ENCODE measurements around the gene MOB3B.

Gene MOB3B

DNA sequence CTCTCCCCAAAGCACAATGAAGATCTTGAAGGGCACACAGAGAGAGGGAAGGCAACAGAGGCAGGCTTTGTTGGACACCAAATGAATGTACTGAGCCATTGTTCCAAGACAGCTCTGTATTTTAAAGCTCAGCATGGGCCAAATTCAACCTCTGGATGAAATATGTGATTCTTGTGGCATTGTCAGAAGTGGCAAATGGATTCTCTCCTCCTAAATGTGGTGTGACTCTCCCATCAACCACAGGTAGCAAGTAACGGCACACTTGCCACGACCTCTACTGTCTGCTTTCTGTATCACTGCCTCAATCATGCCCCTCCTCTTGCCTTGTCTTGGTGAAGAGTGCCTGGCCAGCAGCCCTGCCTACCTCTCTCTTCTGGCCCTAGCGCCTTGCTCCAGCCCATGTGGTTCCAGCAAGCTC, 6.1 kb upstream of the MOB3B start:
- no peak overlapping the region for H3K4me3 ChIP-seq (ENCODE audit: low read length)
- TF ChIP-seq, protein P1, sequence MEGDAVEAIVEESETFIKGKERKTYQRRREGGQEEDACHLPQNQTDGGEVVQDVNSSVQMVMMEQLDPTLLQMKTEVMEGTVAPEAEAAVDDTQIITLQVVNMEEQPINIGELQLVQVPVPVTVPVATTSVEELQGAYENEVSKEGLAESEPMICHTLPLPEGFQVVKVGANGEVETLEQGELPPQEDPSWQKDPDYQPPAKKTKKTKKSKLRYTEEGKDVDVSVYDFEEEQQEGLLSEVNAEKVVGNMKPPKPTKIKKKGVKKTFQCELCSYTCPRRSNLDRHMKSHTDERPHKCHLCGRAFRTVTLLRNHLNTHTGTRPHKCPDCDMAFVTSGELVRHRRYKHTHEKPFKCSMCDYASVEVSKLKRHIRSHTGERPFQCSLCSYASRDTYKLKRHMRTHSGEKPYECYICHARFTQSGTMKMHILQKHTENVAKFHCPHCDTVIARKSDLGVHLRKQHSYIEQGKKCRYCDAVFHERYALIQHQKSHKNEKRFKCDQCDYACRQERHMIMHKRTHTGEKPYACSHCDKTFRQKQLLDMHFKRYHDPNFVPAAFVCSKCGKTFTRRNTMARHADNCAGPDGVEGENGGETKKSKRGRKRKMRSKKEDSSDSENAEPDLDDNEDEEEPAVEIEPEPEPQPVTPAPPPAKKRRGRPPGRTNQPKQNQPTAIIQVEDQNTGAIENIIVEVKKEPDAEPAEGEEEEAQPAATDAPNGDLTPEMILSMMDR (conservative IDR thresholded peaks at IDR 0.05; ENCODE audit: low read length) = 0 out of 2 replicates have a peak, but pooled peaks have one; percentile 9
- DNase-seq (ENCODE audit: low read depth) = no peak

DNA sequence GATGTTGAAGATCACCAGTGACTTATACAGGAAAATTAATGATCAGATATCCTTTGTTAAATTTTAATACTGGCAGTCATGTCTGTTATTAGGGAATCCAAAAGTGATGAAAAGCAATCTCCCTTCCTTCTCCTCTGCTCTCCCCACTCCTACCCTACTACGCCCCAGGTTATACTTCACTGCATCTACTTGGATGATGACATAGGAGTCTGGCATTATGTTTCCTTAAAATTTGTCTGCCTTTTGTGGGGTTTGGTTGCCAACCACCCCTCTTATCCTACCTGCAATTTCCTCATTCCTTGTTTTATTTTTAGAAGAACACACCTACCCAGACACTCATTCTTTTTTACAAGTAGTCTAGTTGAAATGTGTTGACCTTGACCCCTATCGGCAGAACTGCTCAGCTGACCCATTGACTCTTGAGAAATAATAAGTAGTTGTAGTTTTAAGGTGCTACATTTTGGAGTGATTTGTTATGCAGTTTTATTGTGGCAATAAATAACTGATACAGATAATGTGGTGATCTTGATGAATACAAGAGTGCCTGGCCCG, 5.1 kb upstream of the MOB3B start:
- H3K4me3 ChIP-seq (ENCODE audit: low read length) = no peak overlapping the region
- no peak for DNase-seq (ENCODE audit: low read depth)
- TF ChIP-seq, protein P1 (conservative IDR thresholded peaks at IDR 0.05; ENCODE audit: low read length) = no peak

DNA sequence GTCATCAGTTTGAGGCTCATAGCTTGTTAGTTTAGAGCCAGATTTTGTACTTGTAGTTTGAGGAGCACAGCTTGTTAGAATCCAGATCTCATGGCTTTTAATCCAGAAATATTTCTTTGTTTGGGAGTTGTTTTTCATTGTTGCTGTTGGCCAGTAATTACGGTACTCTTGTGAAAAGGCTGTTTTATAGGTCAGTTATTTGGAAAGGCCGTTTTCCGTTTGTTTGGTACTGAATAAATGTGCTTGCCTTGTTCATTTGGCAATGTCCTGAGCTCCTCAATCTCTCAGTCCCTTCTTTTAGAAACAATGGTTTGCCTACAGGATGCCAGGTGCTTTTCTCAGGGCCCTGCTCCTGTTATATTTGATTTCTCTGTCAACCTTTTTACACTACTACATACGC, 4.5 kb upstream of the MOB3B start:
- TF ChIP-seq, protein P1 (conservative IDR thresholded peaks at IDR 0.05; ENCODE audit: low read length) = no peak
- no peak overlapping the region for H3K4me3 ChIP-seq (ENCODE audit: low read length)
- no peak for DNase-seq (ENCODE audit: low read depth)

DNA sequence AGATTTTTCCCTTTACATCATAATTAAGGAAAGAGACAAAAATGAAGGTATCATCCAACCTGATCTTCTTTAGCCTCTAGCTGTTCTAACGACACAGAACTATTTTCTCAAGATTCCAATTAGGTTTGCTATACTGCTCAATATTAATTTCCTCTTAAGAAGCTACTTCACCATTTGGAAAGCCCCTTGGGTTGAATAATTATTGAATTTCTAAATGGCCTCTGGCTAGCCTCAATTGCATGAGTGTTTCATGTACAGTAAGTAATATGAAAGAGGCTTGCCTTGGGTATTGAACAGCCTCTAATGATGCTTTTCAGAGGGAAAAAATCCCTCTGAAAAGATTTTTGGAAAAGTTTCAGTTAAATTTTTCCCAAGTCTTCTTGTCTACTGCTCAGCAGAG, 3.7 kb upstream of the MOB3B start:
- H3K4me3 ChIP-seq (ENCODE audit: low read length) = no peak overlapping the region
- no peak for DNase-seq (ENCODE audit: low read depth)
- TF ChIP-seq, protein P1 (conservative IDR thresholded peaks at IDR 0.05; ENCODE audit: low read length) = no peak

DNA sequence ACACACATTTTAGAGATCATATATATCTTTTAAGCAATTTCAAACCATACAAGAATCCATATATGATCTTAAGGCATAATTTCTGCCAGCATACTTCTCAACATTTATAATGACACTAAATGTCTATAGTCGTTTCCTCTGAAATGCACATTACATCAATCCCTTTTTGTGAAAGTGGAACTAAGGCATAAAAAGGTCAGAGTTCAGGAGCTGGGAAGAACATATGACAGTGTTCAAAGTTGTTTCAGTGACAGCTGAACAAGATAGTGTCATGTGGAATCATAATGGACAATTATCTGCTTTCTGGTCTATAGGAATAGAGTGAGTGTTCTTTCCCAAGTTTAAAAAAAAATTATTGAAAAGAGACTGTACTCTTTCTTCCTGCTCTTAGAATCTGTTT, 2.4 kb upstream of the MOB3B start:
- H3K4me3 ChIP-seq (ENCODE audit: low read length) = no peak overlapping the region
- TF ChIP-seq, protein P1 (conservative IDR thresholded peaks at IDR 0.05; ENCODE audit: low read length) = no peak
- DNase-seq (ENCODE audit: low read depth) = no peak

DNA sequence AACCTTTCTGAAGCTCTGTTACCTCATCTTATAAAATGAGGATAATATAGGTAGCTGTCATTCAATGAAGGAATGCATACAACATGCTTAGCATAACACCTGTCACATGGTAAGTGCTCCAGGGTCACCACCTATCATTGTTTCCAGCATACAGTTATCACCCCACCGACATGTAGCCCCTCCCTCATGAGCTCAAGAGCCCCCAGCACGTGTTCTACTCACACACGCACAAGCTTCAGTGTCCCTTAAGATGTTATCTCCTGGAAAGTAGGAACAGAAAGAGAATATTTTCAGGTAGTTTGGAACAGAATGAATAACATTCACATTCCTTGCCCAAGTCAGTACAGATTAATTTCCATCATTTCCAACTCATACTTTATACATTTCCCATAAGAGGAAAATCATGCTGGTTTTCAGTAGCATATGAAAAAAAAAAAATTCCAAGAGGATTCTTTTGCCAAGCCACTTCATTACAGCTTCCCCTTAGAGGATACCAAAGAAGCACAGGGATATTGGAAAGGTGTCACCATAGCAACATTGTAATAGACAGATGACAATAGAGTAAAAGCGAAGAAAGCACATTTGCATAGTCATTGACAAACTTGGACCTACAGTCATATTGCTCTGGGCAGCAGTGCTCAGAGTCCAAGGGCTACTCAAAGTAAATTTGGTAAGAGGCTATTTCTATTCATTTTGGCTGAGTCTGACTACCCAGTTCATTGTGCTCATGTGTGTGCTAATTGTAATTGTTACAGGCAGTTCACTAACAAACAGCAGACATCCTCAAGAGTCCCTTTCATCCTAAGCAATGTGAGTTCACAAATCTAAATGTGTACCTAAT, 1.5 kb upstream of the MOB3B start:
- no peak overlapping the region for H3K4me3 ChIP-seq (ENCODE audit: low read length)
- TF ChIP-seq, protein P1 (conservative IDR thresholded peaks at IDR 0.05; ENCODE audit: low read length) = no peak
- no peak for DNase-seq (ENCODE audit: low read depth)

DNA sequence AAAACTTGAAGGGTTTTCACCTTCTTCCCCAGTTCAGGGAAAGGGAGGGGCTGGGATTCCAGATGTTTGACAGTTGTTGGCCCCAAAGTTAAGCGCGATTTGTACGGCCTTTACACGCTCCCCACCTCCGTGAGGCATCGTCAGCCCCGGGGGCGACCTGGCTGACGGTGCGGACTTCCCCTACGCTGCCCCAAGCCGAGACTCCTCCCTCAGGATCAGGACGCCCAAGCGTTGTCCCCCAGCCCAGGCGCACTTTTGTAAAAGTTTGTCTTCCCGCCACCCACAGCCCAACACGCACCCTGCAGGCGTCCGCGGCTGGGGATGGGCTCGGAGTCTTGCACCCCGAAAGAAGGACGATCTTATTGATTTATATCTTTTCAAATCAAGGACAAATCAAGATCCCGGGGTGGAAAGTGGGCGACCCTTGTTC, 713 bp downstream of the MOB3B start:
- TF ChIP-seq, protein P1 (conservative IDR thresholded peaks at IDR 0.05; ENCODE audit: low read length) = no peak

More for the DNA sequence above, 713 bp downstream of the MOB3B start:
- DNase-seq (ENCODE audit: low read depth) = no peak
- peak overlapping the region; percentile 66 for H3K4me3 ChIP-seq (ENCODE audit: low read length)

Measured in AG10803 (cell line).